DND-41 (cell line): ENCODE data around the gene DNAJA3.

Experiments used
- ATAC-seq: fragments of 200-7000 bp; cut with Tn5 transposase; 3 replicates; pipeline ENCODE4 v1.9.1; 2021; ENCODE audit warnings: low read depth; ENCODE audit not compliant: insufficient read depth
- DNase-seq: peaks from one replicate; pipeline ENCODE4 v3.0.0-alpha.2; 2020
- H2AFZ ChIP-seq: 2 replicates; pipeline ENCODE4 v1.6.0; 2012; ENCODE audit warnings: low read depth, low read length
- H3K27ac ChIP-seq: 2 replicates; pipeline ENCODE4 v1.5.1; 2012; ENCODE audit warnings: low read length, inconsistent platforms
- H3K27me3 ChIP-seq: fragments of 200-600 bp; sonication (generic); 2 replicates; pipeline ENCODE4 v1.6.0; 2012; ENCODE audit warnings: low read length, mild to moderate bottlenecking, inconsistent platforms; ENCODE audit not compliant: insufficient read depth, poor library complexity
- H3K36me3 ChIP-seq: 2 replicates; pipeline ENCODE4 v1.5.1; 2012; ENCODE audit warnings: low read length, inconsistent platforms; ENCODE audit not compliant: insufficient read depth
- H3K4me1 ChIP-seq: 2 replicates; pipeline ENCODE4 v1.5.1; 2012; ENCODE audit warnings: mild to moderate bottlenecking, low read length; ENCODE audit not compliant: insufficient read depth
- H3K4me2 ChIP-seq: 2 replicates; pipeline ENCODE4 v1.6.0; 2012; ENCODE audit warnings: mild to moderate bottlenecking, moderate library complexity, low read length, inconsistent platforms; ENCODE audit not compliant: insufficient read depth
- H3K4me3 ChIP-seq, 2 experiments: fragments of 200-600 bp in 1 of 2; shearing (Covaris generic) in 1 of 2; 2 replicates each; pipeline ENCODE4 v1.5.1; 2012 to 2016; ENCODE audit warnings: inconsistent platforms in 2 of 2, low read length in 2 of 2, mild to moderate bottlenecking in 2 of 2, low read depth in 1 of 2, moderate library complexity in 1 of 2
- H3K79me2 ChIP-seq: 2 replicates; pipeline ENCODE4 v1.6.0; 2012; ENCODE audit warnings: low read length, inconsistent platforms; ENCODE audit not compliant: insufficient read depth
- H3K9ac ChIP-seq: 2 replicates; pipeline ENCODE4 v1.6.0; 2012; ENCODE audit warnings: low read depth, mild to moderate bottlenecking, inconsistent platforms, low read length, moderate library complexity
- H3K9me3 ChIP-seq: 2 replicates; pipeline ENCODE4 v1.5.1; 2012; ENCODE audit warnings: low read length, moderate library complexity, mild to moderate bottlenecking, inconsistent platforms; ENCODE audit not compliant: insufficient read depth, severe bottlenecking
- H4K20me1 ChIP-seq: 2 replicates; pipeline ENCODE4 v1.6.0; 2012; ENCODE audit warnings: low read length; ENCODE audit not compliant: insufficient read depth
- CTCF ChIP-seq: IDR thresholded peaks from 2 replicates; pipeline ENCODE4 v1.5.1; 2012; ENCODE audit warnings: borderline replicate concordance, low read length, moderate library complexity, mild to moderate bottlenecking; ENCODE audit not compliant: poor library complexity, severe bottlenecking; ENCODE audit errors: extremely low read depth
- EZH2 ChIP-seq: IDR thresholded peaks from 3 replicates; pipeline ENCODE4 v1.6.1; 2012; ENCODE audit warnings: borderline replicate concordance, low read depth, mild to moderate bottlenecking, moderate library complexity, low read length, inconsistent platforms; ENCODE audit not compliant: severe bottlenecking

The DNAJA3 gene

GRCh38 chr16:4377573-4378154 is 48.0 kb upstream of the DNAJA3 start:
- TF ChIP-seq CTCF (no peak), EZH2 (no peak)
- Histone ChIP-seq H3K9me3 (no peaks in the 10 kb centered on the region), H2AFZ (no peak overlapping the region), H3K4me2 (no peak overlapping the region), H3K4me3 (no peak overlapping the region), H3K79me2 (no peaks in the 10 kb centered on the region), H3K9ac (no peak overlapping the region), H3K27me3 (no peaks in the 10 kb centered on the region), H4K20me1 (peaks cover 47% of the 10 kb centered on the region), H3K36me3 (peaks cover 10% of the 10 kb centered on the region), H3K4me1 (no peaks in the 10 kb centered on the region), H3K27ac (no peak overlapping the region; the same call in 1 of the 2 replicates)
- no peak for ATAC-seq
- no peak for DNase-seq

- Histone ChIP-seq H4K20me1 (peaks cover 44% of the 10 kb centered on the region), H3K4me2 (no peak overlapping the region), H3K27me3 (no peaks in the 10 kb centered on the region), H3K79me2 (no peaks in the 10 kb centered on the region), H3K27ac (no peak overlapping the region), H3K36me3 (peaks cover 11% of the 10 kb centered on the region), H3K4me3 (no peak overlapping the region), H3K9ac (no peak overlapping the region), H3K9me3 (no peaks in the 10 kb centered on the region), H2AFZ (no peak overlapping the region), H3K4me1 (no peaks in the 10 kb centered on the region)
- ATAC-seq, result no peak
- no peak for DNase-seq
- no peak for TF ChIP-seq EZH2
- no peak for TF ChIP-seq CTCF
These were observed 47.5 kb upstream of the DNAJA3 start for GRCh38 chr16:4378161-4378666.

GRCh38 chr16:4378999-4379690 is 46.5 kb upstream of the DNAJA3 start:
- Histone ChIP-seq H4K20me1 (peaks cover 40% of the 10 kb centered on the region), H3K79me2 (no peaks in the 10 kb centered on the region), H2AFZ (no peak overlapping the region), H3K27ac (no peak overlapping the region), H3K36me3 (peaks cover 19% of the 10 kb centered on the region), H3K27me3 (no peaks in the 10 kb centered on the region), H3K9ac (no peak overlapping the region), H3K4me2 (no peak overlapping the region), H3K4me1 (no peaks in the 10 kb centered on the region), H3K9me3 (no peaks in the 10 kb centered on the region), H3K4me3 (no peak overlapping the region)
- TF ChIP-seq CTCF, result no peak
- ATAC-seq (no peak), DNase-seq (no peak)
